H1 (cell line): ENCODE results near the gene KCNMB2.

ENCODE experiments used
- EP300 ChIP-seq, 2 experiments: IDR thresholded peaks; 1 replicate in 1 of 2; 2 replicates in 1 of 2; pipeline ENCODE4 v1.6.1; 2011 to 2012; ENCODE audit warnings: low read depth in 2 of 2, low read length in 2 of 2, mild to moderate bottlenecking in 2 of 2, borderline replicate concordance in 1 of 2, inconsistent platforms in 1 of 2, moderate library complexity in 1 of 2
- EZH2 ChIP-seq: fragments of 200-600 bp; sonication (generic); IDR thresholded peaks from 2 replicates; pipeline ENCODE4 v1.7.1; 2012; ENCODE audit warnings: low read depth, mild to moderate bottlenecking, moderate library complexity, low read length, inconsistent platforms; ENCODE audit not compliant: severe bottlenecking
- GABPA ChIP-seq: IDR thresholded peaks from 2 replicates; pipeline ENCODE4 v1.6.1; 2011; ENCODE audit warnings: mild to moderate bottlenecking, low read length, moderate library complexity, borderline replicate concordance; ENCODE audit not compliant: insufficient read depth
- JUN ChIP-seq: IDR thresholded peaks from 2 replicates; pipeline ENCODE4 v1.6.1; 2011; ENCODE audit warnings: low read depth, mild to moderate bottlenecking, improper control_type of control experiment, low read length
- KDM1A ChIP-seq: fragments of 200-600, 300-600 bp; sonication (generic); IDR thresholded peaks from 2 replicates; pipeline ENCODE4 v1.7.1; 2016; ENCODE audit warnings: mild to moderate bottlenecking, low read length, borderline replicate concordance
- TF ChIP-seq, protein P1 (sequence below): IDR thresholded peaks from 2 replicates; pipeline ENCODE4 v1.6.1; 2012; ENCODE audit warnings: low read length, inconsistent platforms

DNA sequence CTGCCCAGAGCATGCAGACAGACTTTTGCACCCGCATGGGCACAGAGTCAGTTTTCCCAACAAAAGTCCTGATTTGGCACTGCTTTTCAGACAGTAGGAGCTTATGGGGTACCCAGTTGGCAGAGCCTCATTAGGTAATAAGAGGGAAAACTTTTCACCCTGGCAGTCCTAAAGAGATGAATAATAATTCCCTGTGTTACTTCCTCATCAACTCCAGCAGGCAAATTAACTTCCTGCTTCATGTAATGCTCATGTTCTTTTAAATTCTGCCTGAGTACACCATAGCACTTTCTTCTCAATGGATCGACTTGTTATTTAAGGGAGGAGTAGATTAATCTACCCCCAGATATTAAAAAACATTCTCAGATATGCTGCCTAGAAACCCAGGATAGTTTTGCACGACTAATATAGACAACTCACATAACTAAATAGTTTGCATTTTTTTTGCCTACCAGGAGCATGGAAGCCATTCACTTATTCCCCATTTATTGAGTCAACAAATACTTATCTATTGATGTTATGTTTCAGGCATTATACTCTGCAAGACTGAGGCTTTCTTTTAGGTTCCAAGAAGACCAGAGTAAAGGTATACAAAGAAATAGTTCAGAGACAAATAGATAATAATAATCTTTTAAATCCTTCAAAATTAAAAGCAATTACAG lies 214.5 kb downstream of the KCNMB2 start:
- TF ChIP-seq EZH2, result no peak
- TF ChIP-seq GABPA, result no peak
- TF ChIP-seq EP300 (IDR thresholded peaks at IDR 0.05; ENCODE audit: borderline replicate concordance in 1 of 2, low read depth in 2 of 2, low read length in 2 of 2), result no peak
- no peak for TF ChIP-seq JUN
- TF ChIP-seq KDM1A, result no peak
- TF ChIP-seq, protein P1, sequence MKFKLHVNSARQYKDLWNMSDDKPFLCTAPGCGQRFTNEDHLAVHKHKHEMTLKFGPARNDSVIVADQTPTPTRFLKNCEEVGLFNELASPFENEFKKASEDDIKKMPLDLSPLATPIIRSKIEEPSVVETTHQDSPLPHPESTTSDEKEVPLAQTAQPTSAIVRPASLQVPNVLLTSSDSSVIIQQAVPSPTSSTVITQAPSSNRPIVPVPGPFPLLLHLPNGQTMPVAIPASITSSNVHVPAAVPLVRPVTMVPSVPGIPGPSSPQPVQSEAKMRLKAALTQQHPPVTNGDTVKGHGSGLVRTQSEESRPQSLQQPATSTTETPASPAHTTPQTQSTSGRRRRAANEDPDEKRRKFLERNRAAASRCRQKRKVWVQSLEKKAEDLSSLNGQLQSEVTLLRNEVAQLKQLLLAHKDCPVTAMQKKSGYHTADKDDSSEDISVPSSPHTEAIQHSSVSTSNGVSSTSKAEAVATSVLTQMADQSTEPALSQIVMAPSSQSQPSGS, result no peak
